NCI-H2196 treated with DMSO at 0.1 percent for 48 hours (cell line): ENCODE data around the gene SERPINB12.

ENCODE experiments used
- DNase-seq: peaks from one replicate; lab custom pipeline; 2025; ENCODE audit not compliant: unreplicated experiment; lab: John Stamatoyannopoulos, UW

SERPINB12 gene, protein sequence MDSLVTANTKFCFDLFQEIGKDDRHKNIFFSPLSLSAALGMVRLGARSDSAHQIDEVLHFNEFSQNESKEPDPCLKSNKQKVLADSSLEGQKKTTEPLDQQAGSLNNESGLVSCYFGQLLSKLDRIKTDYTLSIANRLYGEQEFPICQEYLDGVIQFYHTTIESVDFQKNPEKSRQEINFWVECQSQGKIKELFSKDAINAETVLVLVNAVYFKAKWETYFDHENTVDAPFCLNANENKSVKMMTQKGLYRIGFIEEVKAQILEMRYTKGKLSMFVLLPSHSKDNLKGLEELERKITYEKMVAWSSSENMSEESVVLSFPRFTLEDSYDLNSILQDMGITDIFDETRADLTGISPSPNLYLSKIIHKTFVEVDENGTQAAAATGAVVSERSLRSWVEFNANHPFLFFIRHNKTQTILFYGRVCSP

GRCh38 chr18:63542069-63542468 is at the start of gene SERPINB12:
SERPINB12 (plus strand) TSS chr18:63542369; CDS start chr18:63556160, 13,791 bp downstream.
- DNase-seq: no peak

DNA sequence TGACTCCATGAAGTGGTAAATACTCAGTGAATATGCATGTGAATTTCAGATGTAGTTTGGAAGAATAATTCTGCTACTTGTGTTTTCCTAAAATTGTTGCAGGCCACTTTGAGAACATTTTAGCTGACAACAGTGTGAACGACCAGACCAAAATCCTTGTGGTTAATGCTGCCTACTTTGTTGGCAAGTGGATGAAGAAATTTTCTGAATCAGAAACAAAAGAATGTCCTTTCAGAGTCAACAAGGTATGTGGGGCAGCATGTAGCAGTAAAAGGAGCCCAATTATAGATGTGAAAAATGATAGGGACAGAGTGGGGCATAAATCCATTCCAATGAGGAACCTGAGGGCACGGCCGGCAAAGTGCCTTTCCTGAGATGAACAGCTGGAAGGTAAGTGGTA is 49.3 kb upstream of the SERPINB12 start:
- no peak for DNase-seq

- no peak for DNase-seq
Measured at GRCh38 chr18:63495675-63496074, 46.5 kb upstream of the SERPINB12 start.

DNA sequence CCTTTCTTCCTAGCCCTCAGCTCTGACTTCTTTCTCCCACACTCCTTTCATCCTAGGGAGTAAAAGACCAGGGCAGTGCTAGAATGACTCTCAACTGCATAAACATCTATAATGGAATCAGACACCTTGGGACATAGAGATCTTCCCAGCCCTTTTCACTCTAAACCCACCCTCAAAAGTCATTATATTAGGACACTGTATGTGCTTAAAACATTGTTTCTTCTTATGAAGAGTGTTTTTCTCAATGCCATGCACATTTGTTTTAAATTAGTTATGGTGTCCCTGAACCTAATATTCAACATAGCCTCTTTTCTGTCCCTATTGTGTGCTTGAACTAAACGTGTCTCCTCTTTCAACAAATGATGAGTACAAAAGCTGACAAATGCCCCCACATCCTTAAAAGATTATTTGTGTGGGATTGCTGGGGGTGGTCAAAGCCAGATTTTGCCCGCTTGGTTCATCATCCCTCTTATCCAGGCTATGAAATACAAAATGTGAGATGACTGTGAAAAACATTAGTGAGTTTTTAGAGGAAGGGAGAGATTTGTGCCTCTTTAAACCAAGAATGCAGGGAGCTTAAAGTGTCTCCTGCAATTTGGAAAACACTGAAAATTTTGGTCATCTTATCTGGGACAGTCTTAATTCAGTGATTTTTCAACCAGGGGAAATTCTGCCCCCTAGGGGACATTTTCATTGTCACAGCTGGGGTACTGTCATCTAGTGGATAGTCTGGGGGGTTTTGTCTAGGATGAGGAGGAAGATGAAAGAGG is 36.4 kb upstream of the SERPINB12 start:
- no peak for DNase-seq

DNA sequence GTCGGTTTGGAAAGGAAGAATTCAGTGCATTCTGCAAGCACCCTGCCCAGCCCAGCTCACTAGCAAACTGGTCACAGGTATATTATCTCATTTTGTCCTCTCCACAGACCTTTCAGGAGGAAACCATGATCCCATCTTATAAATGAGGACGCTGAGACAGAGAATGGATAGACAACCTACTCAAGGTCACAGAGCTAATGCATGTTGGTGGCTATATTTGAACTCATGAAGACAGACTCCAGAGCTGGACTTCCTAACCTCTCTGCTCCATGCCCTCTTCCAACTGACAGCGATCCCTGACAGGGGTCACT is 35.9 kb upstream of the SERPINB12 start:
- no peak for DNase-seq

- DNase-seq: no peak
Measured at GRCh38 chr18:63508596-63508995, 33.6 kb upstream of the SERPINB12 start.

GRCh38 chr18:63511285-63511684 is 30.9 kb upstream of the SERPINB12 start:
- peak; percentile 13 for DNase-seq

- no peak for DNase-seq
Measured at GRCh38 chr18:63514326-63514725, 27.8 kb upstream of the SERPINB12 start.

- no peak for DNase-seq
Measured at GRCh38 chr18:63514888-63515678, 27.1 kb upstream of the SERPINB12 start.

DNA sequence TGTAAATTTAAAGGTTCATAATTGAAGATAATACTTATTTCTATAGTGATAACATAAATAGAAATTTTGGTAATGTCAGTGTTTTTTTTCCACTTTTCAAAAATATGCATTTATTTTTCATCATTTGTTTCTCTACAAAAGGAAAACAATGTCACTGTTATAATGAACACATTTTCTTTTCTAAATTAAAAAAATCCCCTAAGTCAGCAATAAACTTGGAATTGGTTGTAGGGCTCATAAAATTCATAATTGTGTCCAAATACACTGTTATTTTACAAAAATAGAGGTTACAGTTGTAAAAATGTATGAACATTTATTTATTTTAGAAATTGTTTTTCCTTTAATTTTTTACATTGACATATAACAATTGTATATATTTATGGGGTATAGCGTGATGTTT is 26.4 kb upstream of the SERPINB12 start:
- DNase-seq: no peak

DNA sequence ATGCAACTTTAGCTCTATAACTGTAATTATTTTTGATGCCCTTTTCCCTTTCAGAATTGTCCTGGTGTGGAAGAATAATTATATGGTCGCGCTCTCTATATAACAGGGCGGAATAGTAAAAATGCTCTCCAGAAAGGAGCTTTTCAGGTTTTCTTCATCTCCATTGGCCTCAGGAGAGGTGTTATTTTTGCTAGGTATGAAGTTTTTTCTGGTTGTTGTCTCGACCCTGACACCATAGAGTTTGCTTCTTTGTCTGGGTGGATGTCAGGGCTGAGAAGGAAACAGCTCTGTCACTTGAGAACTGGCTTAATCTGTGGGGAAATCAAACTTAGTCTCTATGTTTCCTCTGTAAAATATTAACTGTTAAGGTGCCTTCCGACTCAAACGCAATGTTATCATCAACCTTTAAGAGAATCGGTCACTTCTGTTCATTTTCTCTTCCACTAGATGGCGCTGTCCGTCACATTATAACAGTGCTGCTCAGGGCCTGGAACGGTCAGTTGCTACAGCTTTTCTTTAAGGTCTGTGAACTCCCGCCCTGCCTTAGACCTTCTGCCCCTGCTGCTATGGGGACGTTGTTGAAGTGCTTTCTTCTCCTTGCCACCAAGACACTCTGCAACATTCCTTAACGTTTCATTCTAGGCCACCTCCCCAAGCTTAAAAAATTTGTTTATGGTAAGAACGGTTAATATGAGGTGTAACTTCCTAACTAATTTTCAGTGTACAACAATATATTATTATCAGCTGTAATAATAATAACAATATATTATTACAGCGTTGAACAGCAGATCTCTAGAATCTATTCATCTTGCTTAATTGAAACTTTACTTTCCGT is 23.8 kb upstream of the SERPINB12 start:
- DNase-seq: peak; percentile 60

DNA sequence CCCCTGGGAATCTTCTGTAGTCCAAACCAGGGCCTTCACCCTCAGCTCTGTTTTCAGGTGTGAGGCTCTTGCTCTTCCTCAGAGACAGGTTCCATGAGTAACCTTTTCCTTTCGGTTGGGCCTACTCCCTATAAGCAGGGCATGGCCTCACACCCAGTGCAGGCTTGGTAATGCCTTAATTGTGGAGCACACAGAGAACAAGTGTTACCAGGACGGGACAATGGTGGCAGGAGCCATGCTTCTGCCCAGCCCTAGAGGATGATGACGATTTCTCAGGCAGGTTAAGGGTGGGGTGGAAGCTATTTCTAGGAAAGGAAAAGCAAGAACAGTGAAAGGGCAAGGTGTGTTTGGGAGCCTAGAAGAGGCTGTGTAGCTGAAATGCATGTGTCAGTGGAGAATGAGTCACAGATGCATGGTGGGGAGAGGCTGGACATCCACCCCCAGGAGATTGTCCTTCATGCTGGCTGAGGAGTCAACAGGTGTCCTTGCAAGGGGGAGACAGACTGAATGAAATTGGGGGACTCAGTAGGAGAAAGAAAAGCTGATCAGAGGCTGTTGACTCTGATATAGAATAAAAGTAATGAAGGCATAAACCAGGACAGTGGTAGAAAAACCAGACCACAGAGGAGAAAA is 22.0 kb upstream of the SERPINB12 start:
- no peak for DNase-seq

GRCh38 chr18:63523660-63524059 is 18.5 kb upstream of the SERPINB12 start:
- no peak for DNase-seq

- DNase-seq: no peak
Measured at GRCh38 chr18:63527251-63527650, 14.9 kb upstream of the SERPINB12 start.

DNA sequence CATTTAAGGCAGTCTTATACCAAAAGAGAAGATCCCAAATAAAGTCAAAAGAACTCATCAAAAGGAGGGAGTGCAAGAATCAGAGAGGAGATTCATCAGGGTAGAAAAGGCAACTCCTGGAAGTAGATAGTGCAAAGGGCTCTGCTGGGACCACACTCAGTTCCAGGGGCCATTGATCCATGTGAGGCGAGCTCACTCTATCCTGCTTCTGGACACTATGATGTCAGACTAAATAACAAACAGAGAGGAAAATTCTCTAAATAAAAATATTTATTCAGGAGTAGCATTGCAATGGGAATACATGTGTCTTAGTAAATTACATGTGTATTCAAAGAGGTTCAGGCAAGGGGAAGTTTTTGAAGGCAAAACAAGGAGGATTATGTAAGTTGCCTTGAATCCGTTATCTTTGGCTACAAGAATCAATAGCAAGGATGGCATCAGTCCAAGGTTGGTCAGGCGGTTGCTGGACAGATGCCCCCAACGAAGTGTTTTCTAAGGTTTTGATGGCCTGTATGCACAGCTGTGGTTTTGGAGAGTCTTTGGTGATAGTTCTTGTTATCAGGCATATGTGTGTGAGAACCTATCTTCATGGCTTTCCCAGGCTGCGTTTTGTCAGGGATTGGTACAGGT is 13.2 kb upstream of the SERPINB12 start:
- no peak for DNase-seq

DNA sequence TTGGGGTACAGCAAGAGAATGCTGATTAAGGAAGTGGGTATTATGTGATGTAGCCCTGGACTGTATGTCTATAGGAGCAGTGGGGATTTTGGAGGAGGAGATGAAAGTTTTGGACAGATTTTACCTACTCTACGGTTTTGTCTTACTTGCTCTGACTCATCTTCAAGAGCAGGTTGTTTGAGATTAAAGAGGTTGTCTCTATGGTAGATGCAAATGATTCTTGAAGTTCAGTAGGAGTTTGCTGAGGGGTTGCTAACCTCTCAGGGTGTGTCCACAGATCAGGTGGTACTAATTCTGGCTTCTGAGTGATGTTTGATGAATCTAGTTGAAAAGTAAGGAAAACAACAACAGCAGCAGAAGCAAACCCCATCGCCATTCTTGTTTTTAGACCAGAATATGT is 9.7 kb upstream of the SERPINB12 start:
- DNase-seq: no peak

DNA sequence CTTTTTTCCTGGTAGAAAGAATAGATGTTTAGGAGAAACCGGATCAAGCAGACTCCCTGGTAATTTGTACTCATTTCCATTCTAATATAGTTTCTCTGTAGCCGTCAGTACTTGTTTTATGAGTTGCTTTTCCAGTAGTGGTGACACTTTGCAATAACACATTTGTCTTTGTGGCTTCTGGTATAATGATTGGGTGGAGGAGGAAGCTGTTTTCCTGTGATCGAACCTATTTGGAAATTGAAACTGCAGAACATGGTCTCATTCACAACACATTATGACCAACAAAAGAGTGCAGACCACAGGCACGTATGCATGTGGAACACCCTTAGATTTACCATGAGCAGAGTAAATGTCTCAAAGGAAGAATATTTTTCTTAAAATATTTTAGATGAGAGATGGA is 7.6 kb upstream of the SERPINB12 start:
- DNase-seq: no peak

GRCh38 chr18:63539904-63540510 is 2.2 kb upstream of the SERPINB12 start:
- DNase-seq: no peak

- DNase-seq: no peak
Measured at GRCh38 chr18:63544017-63544416, 1.8 kb downstream of the SERPINB12 start.
